ENCODE data around the gene NTRK1. TPM values are rescaled to one million over a fixed set of nuclear protein-coding genes. Genes with fewer than 3 reads are reported as not detected.

The NTRK1 gene
- total and polyA plus RNA-seq, 2 experiments from 2014 or later: 0.08 to 0.11 TPM

- peaks cover 51% of the 10 kb centered on the region for H3K27me3 ChIP-seq (replicated peaks; ENCODE audit: insufficient read depth)
- no peak for DNase-seq
- no peaks in the 10 kb centered on the region for H4K20me1 ChIP-seq (ENCODE audit: insufficient read depth)
- no peak overlapping the region for H3K27ac ChIP-seq
- no peak overlapping the region for H3K4me3 ChIP-seq
- H2AFZ ChIP-seq: no peak overlapping the region
- H3K79me2 ChIP-seq (ENCODE audit: insufficient read depth): no peaks in the 10 kb centered on the region
- no peak overlapping the region for H3K9ac ChIP-seq
- in situ Hi-C loops (cut with MboI): no loop called here
- WGBS, 2 experiments (ENCODE audit: low coverage in 1 of 2, low lambda C conversion rate in 2 of 2, missing lambda C conversion rate in 2 of 2): 44 to 54% methylated on average over 9 of the region's 9 CpGs
- no peaks in the 10 kb centered on the region for H3K9me3 ChIP-seq (ENCODE audit: low read depth)
- no peaks in the 10 kb centered on the region for H3K4me1 ChIP-seq (ENCODE audit: insufficient read depth)
- H3K4me2 ChIP-seq (ENCODE audit: unreplicated experiment): no peak overlapping the region
- no peaks in the 10 kb centered on the region for H3K36me3 ChIP-seq (ENCODE audit: low read depth)
- no peaks in the 10 kb centered on the region for H3K9me2 ChIP-seq (ENCODE audit: insufficient read depth)
- no peaks in the 10 kb centered on the region for H3F3A ChIP-seq (ENCODE audit: insufficient read depth)
- no peak for TF ChIP-seq EZH2 (IDR thresholded peaks at IDR 0.05; ENCODE audit: insufficient read depth, poor library complexity, severe bottlenecking)
- TF ChIP-seq EZH2phosphoT487 (IDR thresholded peaks at IDR 0.05; ENCODE audit: insufficient read depth, low read depth): no peak
Observed at GRCh38 chr1:156842618-156843300, 17.9 kb upstream of the NTRK1 start.

DNA sequence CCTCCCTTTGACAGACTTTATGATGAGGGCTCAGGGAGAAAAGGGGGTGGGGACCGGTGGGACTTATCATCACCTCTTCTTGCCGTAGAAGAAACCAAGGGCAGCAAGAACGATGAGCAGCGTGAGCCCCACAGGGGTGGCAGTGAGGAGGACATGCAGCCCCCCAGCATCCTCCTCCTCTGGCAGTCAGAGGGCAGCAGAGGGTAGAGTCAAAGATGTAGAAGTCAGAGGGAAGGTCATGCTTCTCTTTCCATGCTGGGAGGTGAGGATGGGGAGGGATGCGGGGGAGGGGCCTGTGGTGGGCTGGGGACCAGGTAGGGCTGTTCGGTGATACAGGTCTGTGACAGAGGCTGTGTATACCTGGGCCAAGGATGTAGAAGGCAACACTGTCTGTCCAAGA, 16.6 kb upstream of the NTRK1 start:
- Histone ChIP-seq H3K27me3 (replicated peaks; ENCODE audit: insufficient read depth) (peaks cover 60% of the 10 kb centered on the region), H3K36me3 (ENCODE audit: low read depth) (no peaks in the 10 kb centered on the region), H3K27ac (no peak overlapping the region), H2AFZ (no peak overlapping the region), H3K79me2 (ENCODE audit: insufficient read depth) (no peaks in the 10 kb centered on the region), H3K4me3 (no peak overlapping the region), H3K9me3 (ENCODE audit: low read depth) (no peaks in the 10 kb centered on the region), H3K4me1 (ENCODE audit: insufficient read depth) (no peaks in the 10 kb centered on the region), H3K9me2 (ENCODE audit: insufficient read depth) (no peaks in the 10 kb centered on the region), H3F3A (ENCODE audit: insufficient read depth) (no peaks in the 10 kb centered on the region), H4K20me1 (ENCODE audit: insufficient read depth) (no peaks in the 10 kb centered on the region), H3K9ac (no peak overlapping the region), H3K4me2 (ENCODE audit: unreplicated experiment) (no peak overlapping the region)
- no peak for TF ChIP-seq EZH2 (IDR thresholded peaks at IDR 0.05; ENCODE audit: insufficient read depth, poor library complexity, severe bottlenecking)
- TF ChIP-seq EZH2phosphoT487 (IDR thresholded peaks at IDR 0.05; ENCODE audit: insufficient read depth, low read depth): no peak
- 4% methylated on average over 5 to 6 of the region's 6 CpGs for WGBS, 2 experiments (ENCODE audit: low coverage in 1 of 2, low lambda C conversion rate in 2 of 2, missing lambda C conversion rate in 2 of 2)
- no peak for DNase-seq
- in situ Hi-C loops (cut with MboI): no loop called here

DNA sequence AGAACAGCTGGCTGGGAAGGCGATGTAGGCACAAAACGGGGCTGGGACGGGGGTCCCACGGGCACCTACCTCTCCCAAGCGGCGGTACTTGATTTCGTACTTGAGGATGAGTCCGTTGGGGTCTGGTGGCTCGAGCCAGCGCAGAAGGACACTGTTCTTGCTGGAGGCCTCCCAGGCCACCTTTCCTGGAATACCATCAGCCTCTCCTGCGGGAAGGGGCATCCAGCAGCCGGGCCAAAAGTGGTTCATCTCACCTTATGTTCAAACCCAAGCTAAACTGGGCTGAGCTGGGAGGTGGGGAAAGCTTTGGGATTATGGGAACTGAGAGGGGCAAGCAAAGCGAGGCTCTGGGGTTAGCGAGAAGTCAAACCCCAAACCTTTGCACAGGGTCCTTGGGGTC, 16.0 kb upstream of the NTRK1 start:
- no peak for DNase-seq
- in situ Hi-C loops (cut with MboI): no loop called here
- H3K9me2 ChIP-seq (ENCODE audit: insufficient read depth): no peaks in the 10 kb centered on the region

DNA sequence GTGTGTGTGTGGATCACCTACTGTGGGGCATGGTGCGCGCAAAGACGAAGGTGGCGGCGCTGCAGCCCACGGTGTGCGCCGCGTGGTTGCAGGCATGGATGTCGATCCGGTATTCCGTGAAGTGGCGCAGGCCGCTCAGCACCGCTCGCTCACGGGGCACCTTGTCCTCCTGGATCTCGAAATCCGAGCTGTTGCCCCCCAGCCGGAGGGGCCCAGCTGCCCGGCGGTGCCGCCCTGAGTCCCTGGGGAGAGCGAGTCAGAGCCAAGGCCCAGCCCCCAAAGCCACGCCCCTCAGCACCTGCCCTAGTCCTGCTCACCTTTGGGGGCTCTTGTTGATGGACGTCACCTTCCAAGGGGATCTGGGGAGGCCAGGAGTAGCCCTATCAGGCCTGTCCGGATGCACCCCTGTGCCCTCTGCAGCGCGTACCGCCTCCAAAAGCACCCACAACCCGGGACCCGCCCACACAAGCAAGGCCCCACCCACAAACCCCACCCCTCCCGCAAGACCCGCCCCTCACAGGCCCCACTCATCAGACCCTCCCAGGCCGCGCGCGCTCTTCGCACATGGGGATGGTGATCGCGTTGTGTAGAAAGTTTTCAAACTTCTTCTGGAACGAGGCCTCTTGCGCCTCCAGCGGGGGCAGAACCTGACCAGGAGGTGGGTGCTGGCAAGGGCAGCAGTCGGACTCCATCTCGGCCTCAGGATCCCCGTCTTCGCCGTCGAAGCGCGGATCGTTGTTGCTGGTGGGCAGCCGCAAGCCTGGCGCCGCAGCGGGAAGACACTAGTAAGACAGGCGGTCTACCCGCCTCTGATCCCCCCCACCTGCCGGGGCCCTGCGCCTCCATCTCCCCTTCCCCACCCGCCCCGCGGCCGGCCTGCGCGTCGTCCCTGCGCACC, 15.4 kb upstream of the NTRK1 start:
- no peak overlapping the region for H3K9ac ChIP-seq
- no peak overlapping the region for H2AFZ ChIP-seq
- H3K4me1 ChIP-seq (ENCODE audit: insufficient read depth): no peaks in the 10 kb centered on the region
- H3K4me2 ChIP-seq (ENCODE audit: unreplicated experiment): no peak overlapping the region
- H3K79me2 ChIP-seq (ENCODE audit: insufficient read depth): no peaks in the 10 kb centered on the region
- H3K9me3 ChIP-seq (ENCODE audit: low read depth): no peaks in the 10 kb centered on the region
- no peaks in the 10 kb centered on the region for H3F3A ChIP-seq (ENCODE audit: insufficient read depth)
- 4 to 5% methylated on average over 50 to 60 of the region's 69 CpGs for WGBS, 2 experiments (ENCODE audit: low coverage in 1 of 2, low lambda C conversion rate in 2 of 2, missing lambda C conversion rate in 2 of 2)
- TF ChIP-seq EZH2phosphoT487 (IDR thresholded peaks at IDR 0.05; ENCODE audit: insufficient read depth, low read depth) (no peak), EZH2 (IDR thresholded peaks at IDR 0.05; ENCODE audit: insufficient read depth, poor library complexity, severe bottlenecking) (no peak)
- peak; percentile 48 for DNase-seq
- peaks cover 60% of the 10 kb centered on the region for H3K27me3 ChIP-seq (replicated peaks; ENCODE audit: insufficient read depth)
- H3K4me3 ChIP-seq: no peak overlapping the region
- H3K9me2 ChIP-seq (ENCODE audit: insufficient read depth): no peaks in the 10 kb centered on the region
- no peak overlapping the region for H3K27ac ChIP-seq
- H4K20me1 ChIP-seq (ENCODE audit: insufficient read depth): no peaks in the 10 kb centered on the region
- H3K36me3 ChIP-seq (ENCODE audit: low read depth): no peaks in the 10 kb centered on the region
- in situ Hi-C loops (cut with MboI): no loop called here

More for the DNA sequence above, 16.0 kb upstream of the NTRK1 start:
- H3K9me3 ChIP-seq (ENCODE audit: low read depth): no peaks in the 10 kb centered on the region
- no peak overlapping the region for H3K9ac ChIP-seq
- H3F3A ChIP-seq (ENCODE audit: insufficient read depth): no peaks in the 10 kb centered on the region
- TF ChIP-seq EZH2phosphoT487 (IDR thresholded peaks at IDR 0.05; ENCODE audit: insufficient read depth, low read depth) (no peak), EZH2 (IDR thresholded peaks at IDR 0.05; ENCODE audit: insufficient read depth, poor library complexity, severe bottlenecking) (peak; percentile 66)
- H3K27ac ChIP-seq: no peak overlapping the region
- no peaks in the 10 kb centered on the region for H3K36me3 ChIP-seq (ENCODE audit: low read depth)
- no peak overlapping the region for H3K4me3 ChIP-seq
- peaks cover 60% of the 10 kb centered on the region for H3K27me3 ChIP-seq (replicated peaks; ENCODE audit: insufficient read depth)
- 18 to 19% methylated on average over 14 of the region's 14 CpGs for WGBS, 2 experiments (ENCODE audit: low coverage in 1 of 2, low lambda C conversion rate in 2 of 2, missing lambda C conversion rate in 2 of 2)
- no peaks in the 10 kb centered on the region for H4K20me1 ChIP-seq (ENCODE audit: insufficient read depth)
- no peak overlapping the region for H3K4me2 ChIP-seq (ENCODE audit: unreplicated experiment)
- no peaks in the 10 kb centered on the region for H3K4me1 ChIP-seq (ENCODE audit: insufficient read depth)
- H3K79me2 ChIP-seq (ENCODE audit: insufficient read depth): no peaks in the 10 kb centered on the region
- no peak overlapping the region for H2AFZ ChIP-seq
